ENCODE data around the gene DUSP15. TPM values are rescaled to one million over a fixed set of nuclear protein-coding genes. Genes with fewer than 3 reads are reported as not detected.
"Not testable (repeated sequence)": the region's sequence is repeated elsewhere in the genome, so short reads cannot be mapped to it uniquely, and the experiment has no call there.

DUSP15 gene
- 10 to 100 TPM; 16.1 to 23.1 (median 19.2) TPM for polyA plus RNA-seq (ENCODE audit: insufficient read length in 4 of 4)

- no peak for DNase-seq (ENCODE audit: low read depth in 4 of 4, low spot score in 3 of 4)
These were observed at the start of gene DUSP15, which contains the start of gene TTLL9 for GRCh38 chr20:31869942-31870725. TSS of gene DUSP15 (minus strand) at chr20:31870527. CDS start at chr20:31870337, 190 bp downstream. TSS of gene TTLL9 (plus strand) at chr20:31870634. CDS start at chr20:31871127, 493 bp downstream.

- DNase-seq (ENCODE audit: low read depth in 4 of 4, low spot score in 3 of 4), result no peak
These were observed 49.3 kb upstream of the DUSP15 start for GRCh38 chr20:31919410-31920155.

GRCh38 chr20:31918466-31919105 is 48.3 kb upstream of the DUSP15 start:
- no peak for DNase-seq (ENCODE audit: low read depth in 4 of 4, low spot score in 3 of 4)

- not testable (repeated sequence) for DNase-seq (ENCODE audit: low read depth in 4 of 4, low spot score in 3 of 4)
These were observed 47.7 kb upstream of the DUSP15 start for GRCh38 chr20:31917962-31918412.

GRCh38 chr20:31916708-31917107 is 46.4 kb upstream of the DUSP15 start:
- no peak for DNase-seq (ENCODE audit: low read depth in 4 of 4, low spot score in 3 of 4)

GRCh38 chr20:31915491-31916280 is 45.4 kb upstream of the DUSP15 start:
- DNase-seq (ENCODE audit: low read depth in 4 of 4, low spot score in 3 of 4), result no peak

- DNase-seq (ENCODE audit: low read depth in 4 of 4, low spot score in 3 of 4), result no peak
These were observed 43.8 kb upstream of the DUSP15 start for GRCh38 chr20:31914170-31914569.

GRCh38 chr20:31913431-31914157 is 43.3 kb upstream of the DUSP15 start:
- no peak for DNase-seq (ENCODE audit: low read depth in 4 of 4, low spot score in 3 of 4)

GRCh38 chr20:31910071-31910803 is 39.9 kb upstream of the DUSP15 start:
- no peak for DNase-seq (ENCODE audit: low read depth in 4 of 4, low spot score in 3 of 4)

GRCh38 chr20:31909253-31910070 is 39.1 kb upstream of the DUSP15 start:
- DNase-seq (ENCODE audit: low read depth in 4 of 4, low spot score in 3 of 4), result no peak

- DNase-seq (ENCODE audit: low read depth in 4 of 4, low spot score in 3 of 4), result no peak
These were observed 38.1 kb upstream of the DUSP15 start for GRCh38 chr20:31908424-31908823.

- DNase-seq (ENCODE audit: low read depth in 4 of 4, low spot score in 3 of 4), result no peak
These were observed 37.7 kb upstream of the DUSP15 start for GRCh38 chr20:31908016-31908415.

- no peak for DNase-seq (ENCODE audit: low read depth in 4 of 4, low spot score in 3 of 4)
These were observed 36.7 kb upstream of the DUSP15 start for GRCh38 chr20:31907046-31907445.

- DNase-seq (ENCODE audit: low read depth in 4 of 4, low spot score in 3 of 4), result no peak
These were observed 35.7 kb upstream of the DUSP15 start for GRCh38 chr20:31906001-31906400.

GRCh38 chr20:31903627-31904386 is 33.5 kb upstream of the DUSP15 start:
- DNase-seq (ENCODE audit: low read depth in 4 of 4, low spot score in 3 of 4), result no peak

- DNase-seq (ENCODE audit: low read depth in 4 of 4, low spot score in 3 of 4), result no peak
These were observed 31.3 kb upstream of the DUSP15 start for GRCh38 chr20:31901615-31902014.

- DNase-seq (ENCODE audit: low read depth in 4 of 4, low spot score in 3 of 4), result no peak
These were observed 27.2 kb upstream of the DUSP15 start for GRCh38 chr20:31897541-31897940.
